ENCODE data around the gene CAPN7.

Gene CAPN7

DNA sequence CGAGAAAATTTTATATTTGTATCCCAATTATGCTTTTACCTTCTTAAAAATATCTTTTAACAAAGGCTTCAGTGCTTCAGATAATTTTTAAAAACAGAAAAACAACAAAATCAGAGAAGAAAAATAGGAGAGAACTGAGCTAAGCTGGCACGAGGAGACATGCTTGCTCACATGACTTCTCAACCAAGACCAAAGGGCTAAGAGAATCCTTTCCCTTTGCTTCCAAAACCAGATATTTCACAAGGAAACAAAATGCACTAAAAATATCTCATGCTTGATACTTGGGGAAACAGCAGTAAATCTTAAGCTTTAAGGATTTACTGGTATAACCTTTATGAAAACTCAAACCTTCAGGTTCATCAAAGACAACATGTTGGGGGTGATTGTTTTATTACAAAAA is 58.4 kb downstream of the CAPN7 start:
- H3K23ac ChIP-seq (ENCODE audit: low read length in 2 of 2), result no peak overlapping the region
- no peak for DNase-seq
- H2BK120ac ChIP-seq (ENCODE audit: low read depth, low read length), result no peak overlapping the region
- no peak overlapping the region for H3K4me3 ChIP-seq (ENCODE audit: insufficient read depth in 1 of 2, low read depth in 1 of 2, low read length in 2 of 2)
- 90% methylated on average over 1 of the region's 2 CpGs for WGBS
- H3K14ac ChIP-seq (ENCODE audit: low read length in 2 of 2), result no peak overlapping the region
- peaks cover 11% of the 10 kb centered on the region for H3K79me1 ChIP-seq (replicated peaks; ENCODE audit: low read length, poor library complexity, severe bottlenecking)
- no peak overlapping the region for H2AK5ac ChIP-seq (ENCODE audit: low read length, severe bottlenecking)
- H3K9me3 ChIP-seq (ENCODE audit: control insufficient read depth, low read length), result no peaks in the 10 kb centered on the region
- no peak overlapping the region for H2AFZ ChIP-seq (ENCODE audit: low read depth, low read length)
- no peaks in the 10 kb centered on the region for H3K27me3 ChIP-seq (ENCODE audit: control insufficient read depth in 1 of 2, insufficient read depth in 1 of 2, low read length in 2 of 2)
- no peak overlapping the region for H2BK15ac ChIP-seq (ENCODE audit: low read depth, poor library complexity, severe bottlenecking)
- no peak overlapping the region for H2BK12ac ChIP-seq (ENCODE audit: low read length in 2 of 2)
- H4K8ac ChIP-seq (ENCODE audit: low read length), result no peak overlapping the region
- no peak overlapping the region for H3K4me2 ChIP-seq (ENCODE audit: low read length, poor library complexity, severe bottlenecking)
- H3K9ac ChIP-seq (ENCODE audit: low read length), result peak overlapping the region; percentile 63
- no peak overlapping the region for H3K27ac ChIP-seq (ENCODE audit: low read length, poor library complexity, severe bottlenecking)
- no peak overlapping the region for H2BK5ac ChIP-seq (ENCODE audit: low read depth, low read length, poor library complexity, severe bottlenecking)
- no peak overlapping the region for H3K4ac ChIP-seq (ENCODE audit: low read depth in 1 of 2, low read length in 2 of 2)
- H3K36me3 ChIP-seq (ENCODE audit: control insufficient read depth in 1 of 2, insufficient read depth in 2 of 2, low read depth in 1 of 2, low read length in 2 of 2), result peaks cover 5 to 53% of the 10 kb centered on the region in 2 experiments
- H4K91ac ChIP-seq (ENCODE audit: low read length), result no peak overlapping the region
- H3K4me1 ChIP-seq (ENCODE audit: control insufficient read depth, insufficient read depth, low read depth, low read length), result peaks cover 8% of the 10 kb centered on the region
- no peak overlapping the region for H3K18ac ChIP-seq (ENCODE audit: low read depth in 1 of 2, low read length in 2 of 2)

DNA sequence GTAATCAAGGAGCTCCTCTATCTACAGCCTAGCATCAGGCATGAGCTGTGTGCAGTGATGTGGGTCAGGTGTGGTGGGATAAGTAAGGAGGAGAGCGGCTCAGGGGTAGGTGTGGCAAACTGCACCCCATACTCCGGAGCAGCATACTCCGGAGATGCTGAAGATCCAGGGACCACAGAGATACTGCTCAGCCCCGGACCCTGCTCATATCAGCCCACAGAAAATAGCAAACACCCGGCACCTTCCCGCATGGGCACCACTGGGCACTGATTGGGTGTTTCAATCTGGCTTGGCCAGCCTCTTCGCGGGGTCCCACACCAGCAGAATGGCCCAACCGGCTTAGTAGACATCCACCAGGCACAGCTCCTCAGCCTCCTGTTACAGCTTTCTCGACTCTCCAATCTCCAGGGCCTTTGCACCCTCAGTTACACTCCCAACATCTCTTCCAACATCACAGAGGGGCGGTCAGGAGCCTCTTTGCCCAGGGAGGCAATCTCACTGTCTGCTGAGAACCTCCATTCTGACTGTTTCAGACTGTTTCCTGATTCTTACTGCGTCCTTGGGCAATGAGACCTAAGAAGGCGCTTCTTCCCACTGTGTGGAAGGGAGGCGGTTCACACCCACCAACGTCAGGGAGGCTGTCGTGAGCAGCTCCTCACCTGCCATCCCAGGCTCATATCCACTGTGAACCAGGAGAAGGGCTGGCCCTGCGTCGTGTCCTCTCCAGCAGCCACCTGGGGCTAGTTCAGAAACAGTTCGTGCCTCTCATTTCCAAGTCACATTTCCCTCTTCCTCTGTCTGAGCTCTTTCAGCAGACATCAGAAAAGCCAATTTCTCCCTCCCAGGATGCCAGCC is 59.8 kb downstream of the CAPN7 start:
- Histone ChIP-seq H3K4me2 (ENCODE audit: low read length, poor library complexity, severe bottlenecking) (no peak overlapping the region), H3K9ac (ENCODE audit: low read length) (peak overlapping the region; percentile 12), H3K36me3 (ENCODE audit: control insufficient read depth in 1 of 2, insufficient read depth in 2 of 2, low read depth in 1 of 2, low read length in 2 of 2) (peaks cover 0 to 43% of the 10 kb centered on the region in 2 experiments), H2BK120ac (ENCODE audit: low read depth, low read length) (no peak overlapping the region), H4K8ac (ENCODE audit: low read length) (no peak overlapping the region), H3K4ac (ENCODE audit: low read depth in 1 of 2, low read length in 2 of 2) (no peak overlapping the region), H3K4me1 (ENCODE audit: control insufficient read depth, insufficient read depth, low read depth, low read length) (peaks cover 17% of the 10 kb centered on the region), H3K4me3 (ENCODE audit: insufficient read depth in 1 of 2, low read depth in 1 of 2, low read length in 2 of 2) (no peak overlapping the region), H3K9me3 (ENCODE audit: control insufficient read depth, low read length) (no peaks in the 10 kb centered on the region), H2BK15ac (ENCODE audit: low read depth, poor library complexity, severe bottlenecking) (no peak overlapping the region), H3K18ac (ENCODE audit: low read depth in 1 of 2, low read length in 2 of 2) (no peak overlapping the region), H3K14ac (ENCODE audit: low read length in 2 of 2) (no peak overlapping the region), H3K23ac (ENCODE audit: low read length in 2 of 2) (no peak overlapping the region), H4K91ac (ENCODE audit: low read length) (no peak overlapping the region), H2AFZ (ENCODE audit: low read depth, low read length) (no peak overlapping the region), H3K27me3 (ENCODE audit: control insufficient read depth in 1 of 2, insufficient read depth in 1 of 2, low read length in 2 of 2) (no peaks in the 10 kb centered on the region), H3K79me1 (replicated peaks; ENCODE audit: low read length, poor library complexity, severe bottlenecking) (peaks cover 11% of the 10 kb centered on the region), H2AK5ac (ENCODE audit: low read length, severe bottlenecking) (no peak overlapping the region), H3K27ac (ENCODE audit: low read length, poor library complexity, severe bottlenecking) (no peak overlapping the region), H2BK12ac (ENCODE audit: low read length in 2 of 2) (no peak overlapping the region), H2BK5ac (ENCODE audit: low read depth, low read length, poor library complexity, severe bottlenecking) (no peak overlapping the region)
- no peak for DNase-seq
- WGBS, result 94% methylated on average over 19 of the region's 19 CpGs

DNA sequence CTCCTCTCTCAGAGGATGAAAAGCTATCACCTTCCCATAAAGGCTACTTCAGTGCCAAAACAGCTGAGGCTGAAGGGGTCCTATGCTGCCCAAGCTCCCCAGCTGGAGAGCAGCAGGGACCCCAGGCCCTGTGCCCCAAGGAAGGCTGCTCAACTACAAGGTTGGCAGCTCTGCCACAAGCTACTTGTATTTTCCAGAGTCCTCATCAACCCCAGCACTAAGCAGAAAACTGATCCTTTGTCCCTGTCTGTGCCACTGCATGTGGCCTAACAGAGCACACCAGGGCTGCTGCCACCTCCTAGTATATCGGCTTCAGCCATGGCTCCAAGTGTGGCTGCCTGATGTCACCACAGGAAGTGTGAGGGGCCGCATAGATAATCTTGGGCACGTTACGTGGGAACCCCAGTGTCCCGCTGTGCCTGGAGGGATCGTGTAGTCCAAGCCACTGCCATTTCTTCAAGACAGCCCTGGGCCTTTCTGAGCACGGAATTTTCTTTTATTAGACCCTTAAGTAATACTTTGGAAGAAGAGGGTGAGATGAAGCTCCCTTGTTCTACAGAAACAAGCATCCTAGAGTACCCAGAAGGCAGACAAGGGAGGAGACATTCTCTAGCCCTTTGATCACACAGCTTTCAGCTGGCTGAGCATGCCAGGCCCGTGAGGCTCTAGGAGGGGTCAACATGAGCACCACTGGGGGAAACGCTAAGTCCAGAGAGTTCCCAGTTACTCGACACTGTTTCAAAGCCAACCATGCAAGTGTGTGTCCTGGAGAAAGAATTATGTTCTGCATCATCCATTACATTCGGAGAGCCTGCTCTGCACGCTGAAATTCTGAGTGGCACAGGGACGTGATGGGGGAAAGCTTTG is 60.7 kb downstream of the CAPN7 start:
- H3K9me3 ChIP-seq (ENCODE audit: control insufficient read depth, low read length), result no peaks in the 10 kb centered on the region
- no peak overlapping the region for H2BK5ac ChIP-seq (ENCODE audit: low read depth, low read length, poor library complexity, severe bottlenecking)
- peak overlapping the region; percentile 12 for H3K9ac ChIP-seq (ENCODE audit: low read length)
- no peak overlapping the region for H3K14ac ChIP-seq (ENCODE audit: low read length in 2 of 2)
- H4K91ac ChIP-seq (ENCODE audit: low read length), result no peak overlapping the region
- H2AK5ac ChIP-seq (ENCODE audit: low read length, severe bottlenecking), result no peak overlapping the region
- no peak overlapping the region for H2BK15ac ChIP-seq (ENCODE audit: low read depth, poor library complexity, severe bottlenecking)
- peaks cover 0 to 39% of the 10 kb centered on the region in 2 experiments for H3K36me3 ChIP-seq (ENCODE audit: control insufficient read depth in 1 of 2, insufficient read depth in 2 of 2, low read depth in 1 of 2, low read length in 2 of 2)
- no peak overlapping the region for H3K4ac ChIP-seq (ENCODE audit: low read depth in 1 of 2, low read length in 2 of 2)
- H3K79me1 ChIP-seq (replicated peaks; ENCODE audit: low read length, poor library complexity, severe bottlenecking), result peaks cover 11% of the 10 kb centered on the region
- H3K23ac ChIP-seq (ENCODE audit: low read length in 2 of 2), result no peak overlapping the region
- H2BK120ac ChIP-seq (ENCODE audit: low read depth, low read length), result no peak overlapping the region
- no peak overlapping the region for H3K18ac ChIP-seq (ENCODE audit: low read depth in 1 of 2, low read length in 2 of 2)
- no peak overlapping the region for H3K27ac ChIP-seq (ENCODE audit: low read length, poor library complexity, severe bottlenecking)
- no peak overlapping the region for H4K8ac ChIP-seq (ENCODE audit: low read length)
- H3K4me3 ChIP-seq (ENCODE audit: insufficient read depth in 1 of 2, low read depth in 1 of 2, low read length in 2 of 2), result no peak overlapping the region
- H2AFZ ChIP-seq (ENCODE audit: low read depth, low read length), result no peak overlapping the region
- WGBS, result 83% methylated on average over 11 of the region's 13 CpGs
- H3K4me2 ChIP-seq (ENCODE audit: low read length, poor library complexity, severe bottlenecking), result no peak overlapping the region
- H2BK12ac ChIP-seq (ENCODE audit: low read length in 2 of 2), result no peak overlapping the region
- no peak for DNase-seq
- H3K4me1 ChIP-seq (ENCODE audit: control insufficient read depth, insufficient read depth, low read depth, low read length), result peaks cover 17% of the 10 kb centered on the region
- no peaks in the 10 kb centered on the region for H3K27me3 ChIP-seq (ENCODE audit: control insufficient read depth in 1 of 2, insufficient read depth in 1 of 2, low read length in 2 of 2)

DNA sequence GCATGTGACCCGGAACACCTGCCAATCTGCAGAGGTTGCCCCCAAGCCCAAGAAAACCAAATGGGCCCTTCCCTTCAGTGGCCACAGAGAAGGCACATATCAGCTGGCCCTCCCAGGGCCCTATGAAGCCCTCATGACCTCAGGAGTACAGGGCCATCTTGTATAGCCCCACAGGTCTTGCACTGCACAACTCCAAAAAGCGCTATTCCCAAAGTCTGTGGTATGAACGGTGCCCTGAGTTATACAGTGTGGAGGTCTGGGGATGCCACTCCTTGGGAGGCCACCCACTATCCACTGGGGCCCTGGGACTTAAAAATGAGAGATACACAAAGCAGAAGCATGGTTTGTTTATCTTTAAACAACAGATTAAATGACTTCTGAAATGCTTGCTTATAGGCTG is 61.5 kb downstream of the CAPN7 start:
- Histone ChIP-seq H3K4ac (ENCODE audit: low read depth in 1 of 2, low read length in 2 of 2) (no peak overlapping the region), H3K18ac (ENCODE audit: low read depth in 1 of 2, low read length in 2 of 2) (no peak overlapping the region), H4K91ac (ENCODE audit: low read length) (no peak overlapping the region), H2AFZ (ENCODE audit: low read depth, low read length) (no peak overlapping the region), H3K9me3 (ENCODE audit: control insufficient read depth, low read length) (no peaks in the 10 kb centered on the region), H3K9ac (ENCODE audit: low read length) (peak overlapping the region; percentile 10), H2AK5ac (ENCODE audit: low read length, severe bottlenecking) (no peak overlapping the region), H3K4me1 (ENCODE audit: control insufficient read depth, insufficient read depth, low read depth, low read length) (peaks cover 17% of the 10 kb centered on the region), H3K79me1 (replicated peaks; ENCODE audit: low read length, poor library complexity, severe bottlenecking) (peaks cover 9% of the 10 kb centered on the region), H3K23ac (ENCODE audit: low read length in 2 of 2) (no peak overlapping the region), H4K8ac (ENCODE audit: low read length) (no peak overlapping the region), H2BK5ac (ENCODE audit: low read depth, low read length, poor library complexity, severe bottlenecking) (no peak overlapping the region), H3K4me2 (ENCODE audit: low read length, poor library complexity, severe bottlenecking) (no peak overlapping the region), H3K4me3 (ENCODE audit: insufficient read depth in 1 of 2, low read depth in 1 of 2, low read length in 2 of 2) (no peak overlapping the region), H2BK120ac (ENCODE audit: low read depth, low read length) (no peak overlapping the region), H3K27ac (ENCODE audit: low read length, poor library complexity, severe bottlenecking) (no peak overlapping the region), H3K27me3 (ENCODE audit: control insufficient read depth in 1 of 2, insufficient read depth in 1 of 2, low read length in 2 of 2) (no peaks in the 10 kb centered on the region), H2BK12ac (ENCODE audit: low read length in 2 of 2) (no peak overlapping the region), H3K36me3 (ENCODE audit: control insufficient read depth in 1 of 2, insufficient read depth in 2 of 2, low read depth in 1 of 2, low read length in 2 of 2) (peaks cover 0 to 41% of the 10 kb centered on the region in 2 experiments), H2BK15ac (ENCODE audit: low read depth, poor library complexity, severe bottlenecking) (no peak overlapping the region), H3K14ac (ENCODE audit: low read length in 2 of 2) (no peak overlapping the region)
- 100% methylated on average over 3 of the region's 3 CpGs for WGBS
- no peak for DNase-seq
